GM11168 (cell line): ENCODE data around the gene TMEM100.

Source experiments
- in situ Hi-C: fragments of 300-500 bp; cut with MboI; formaldehyde crosslinking; loops from one replicate; pipeline ENCODE4 v1.12.0; 2022; ENCODE audit warnings: low sequenced_read_pairs; ENCODE audit not compliant: unreplicated experiment

The TMEM100 gene

GRCh38 chr17:55746466-55746865 lies 23.8 kb upstream of the TMEM100 start:
- in situ Hi-C loops, result no loop called here

- in situ Hi-C loops, result no loop called here
Observed at GRCh38 chr17:55745258-55745657, 22.6 kb upstream of the TMEM100 start.

GRCh38 chr17:55743103-55743679 lies 20.5 kb upstream of the TMEM100 start:
- in situ Hi-C loops, result no loop called here

GRCh38 chr17:55742272-55743102 lies 19.8 kb upstream of the TMEM100 start:
- in situ Hi-C loops, result no loop called here

- in situ Hi-C loops, result no loop called here
Observed at GRCh38 chr17:55741356-55741700, 18.7 kb upstream of the TMEM100 start.

- in situ Hi-C loops, result no loop called here
Observed at GRCh38 chr17:55740511-55741355, 18.1 kb upstream of the TMEM100 start.

- in situ Hi-C loops, result no loop called here
Observed at GRCh38 chr17:55737976-55738501, 15.4 kb upstream of the TMEM100 start.

- in situ Hi-C loops, result no loop called here
Observed at GRCh38 chr17:55735731-55736405, 13.2 kb upstream of the TMEM100 start.

- in situ Hi-C loops, result no loop called here
Observed at GRCh38 chr17:55734128-55734781, 11.6 kb upstream of the TMEM100 start.

GRCh38 chr17:55731586-55732250 lies 9.1 kb upstream of the TMEM100 start:
- in situ Hi-C loops, result no loop called here

GRCh38 chr17:55730808-55731207 lies 8.1 kb upstream of the TMEM100 start:
- in situ Hi-C loops, result no loop called here

- in situ Hi-C loops, result no loop called here
Observed at GRCh38 chr17:55730380-55730779, 7.7 kb upstream of the TMEM100 start.

GRCh38 chr17:55729484-55729883 lies 6.8 kb upstream of the TMEM100 start:
- in situ Hi-C loops, result no loop called here

- in situ Hi-C loops, result no loop called here
Observed at GRCh38 chr17:55728833-55729232, 6.2 kb upstream of the TMEM100 start.

GRCh38 chr17:55728361-55728760 lies 5.7 kb upstream of the TMEM100 start:
- in situ Hi-C loops, result no loop called here

- in situ Hi-C loops, result no loop called here
Observed at GRCh38 chr17:55727920-55728319, 5.3 kb upstream of the TMEM100 start.

- in situ Hi-C loops, result no loop called here
Observed at GRCh38 chr17:55727275-55727674, 4.6 kb upstream of the TMEM100 start.

- in situ Hi-C loops, result no loop called here
Observed at GRCh38 chr17:55726440-55726839, 3.8 kb upstream of the TMEM100 start.

GRCh38 chr17:55723488-55723848 lies 804 bp upstream of the TMEM100 start:
- in situ Hi-C loops, result loop anchor here (25.0 kb wide), 1 partner anchor 186 kb away; no protein-coding TSS in a partner anchor
